GM12872 (cell line): ENCODE results near the gene IGFBPL1.

Source experiments
- TF ChIP-seq, protein P1 (sequence below): IDR thresholded peaks from 3 replicates; pipeline ENCODE4 v1.5.1; 2011; ENCODE audit warnings: low read depth, mild to moderate bottlenecking, low read length, moderate library complexity; ENCODE audit not compliant: insufficient read depth

The IGFBPL1 gene, protein sequence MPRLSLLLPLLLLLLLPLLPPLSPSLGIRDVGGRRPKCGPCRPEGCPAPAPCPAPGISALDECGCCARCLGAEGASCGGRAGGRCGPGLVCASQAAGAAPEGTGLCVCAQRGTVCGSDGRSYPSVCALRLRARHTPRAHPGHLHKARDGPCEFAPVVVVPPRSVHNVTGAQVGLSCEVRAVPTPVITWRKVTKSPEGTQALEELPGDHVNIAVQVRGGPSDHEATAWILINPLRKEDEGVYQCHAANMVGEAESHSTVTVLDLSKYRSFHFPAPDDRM

DNA sequence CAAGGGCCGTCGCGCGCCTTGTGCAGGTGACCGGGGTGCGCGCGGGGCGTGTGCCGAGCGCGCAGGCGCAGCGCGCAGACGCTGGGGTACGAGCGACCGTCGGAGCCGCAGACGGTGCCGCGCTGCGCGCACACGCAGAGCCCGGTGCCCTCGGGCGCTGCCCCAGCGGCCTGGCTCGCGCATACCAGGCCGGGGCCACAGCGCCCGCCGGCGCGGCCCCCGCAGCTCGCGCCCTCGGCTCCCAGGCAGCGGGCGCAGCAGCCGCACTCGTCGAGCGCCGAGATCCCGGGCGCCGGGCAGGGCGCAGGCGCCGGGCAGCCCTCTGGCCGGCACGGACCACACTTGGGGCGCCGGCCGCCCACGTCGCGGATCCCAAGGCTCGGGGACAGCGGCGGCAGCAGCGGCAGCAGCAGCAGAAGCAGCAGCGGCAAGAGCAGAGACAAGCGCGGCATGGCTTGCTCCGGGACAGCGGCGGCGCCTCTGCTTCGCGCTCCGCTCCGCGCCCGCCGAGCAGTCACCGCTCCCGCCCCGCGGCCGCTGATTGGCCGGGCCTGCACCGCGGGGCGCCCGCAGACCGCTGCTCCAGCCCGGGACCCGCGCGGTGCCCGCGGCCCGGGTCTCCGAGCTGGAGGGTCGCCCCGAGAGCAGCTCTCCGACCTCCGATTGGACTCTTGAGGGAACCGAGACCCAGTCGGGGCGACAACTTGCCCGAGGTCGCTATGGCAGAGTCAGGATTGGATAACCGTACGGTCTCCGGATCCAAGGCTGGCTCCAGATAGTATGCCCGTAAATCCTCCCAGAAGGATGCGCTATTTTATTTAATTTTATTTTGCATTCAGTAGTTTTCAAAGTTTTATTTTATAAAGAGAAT is at the start of gene IGFBPL1:
Gene IGFBPL1 (minus strand): TSS at position 482 of the 871 bp plus-strand sequence. CDS start 30 bp downstream, at position 452.
- TF ChIP-seq, protein P1, sequence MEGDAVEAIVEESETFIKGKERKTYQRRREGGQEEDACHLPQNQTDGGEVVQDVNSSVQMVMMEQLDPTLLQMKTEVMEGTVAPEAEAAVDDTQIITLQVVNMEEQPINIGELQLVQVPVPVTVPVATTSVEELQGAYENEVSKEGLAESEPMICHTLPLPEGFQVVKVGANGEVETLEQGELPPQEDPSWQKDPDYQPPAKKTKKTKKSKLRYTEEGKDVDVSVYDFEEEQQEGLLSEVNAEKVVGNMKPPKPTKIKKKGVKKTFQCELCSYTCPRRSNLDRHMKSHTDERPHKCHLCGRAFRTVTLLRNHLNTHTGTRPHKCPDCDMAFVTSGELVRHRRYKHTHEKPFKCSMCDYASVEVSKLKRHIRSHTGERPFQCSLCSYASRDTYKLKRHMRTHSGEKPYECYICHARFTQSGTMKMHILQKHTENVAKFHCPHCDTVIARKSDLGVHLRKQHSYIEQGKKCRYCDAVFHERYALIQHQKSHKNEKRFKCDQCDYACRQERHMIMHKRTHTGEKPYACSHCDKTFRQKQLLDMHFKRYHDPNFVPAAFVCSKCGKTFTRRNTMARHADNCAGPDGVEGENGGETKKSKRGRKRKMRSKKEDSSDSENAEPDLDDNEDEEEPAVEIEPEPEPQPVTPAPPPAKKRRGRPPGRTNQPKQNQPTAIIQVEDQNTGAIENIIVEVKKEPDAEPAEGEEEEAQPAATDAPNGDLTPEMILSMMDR: no peak

GRCh38 chr9:38467404-38467803 is 43.1 kb upstream of the IGFBPL1 start:
- TF ChIP-seq, protein P1: no peak

GRCh38 chr9:38453835-38454234 is 29.6 kb upstream of the IGFBPL1 start:
- TF ChIP-seq, protein P1: no peak

GRCh38 chr9:38451162-38451561 is 26.9 kb upstream of the IGFBPL1 start:
- TF ChIP-seq, protein P1: no peak

GRCh38 chr9:38447703-38448102 is 23.4 kb upstream of the IGFBPL1 start:
- TF ChIP-seq, protein P1: no peak

DNA sequence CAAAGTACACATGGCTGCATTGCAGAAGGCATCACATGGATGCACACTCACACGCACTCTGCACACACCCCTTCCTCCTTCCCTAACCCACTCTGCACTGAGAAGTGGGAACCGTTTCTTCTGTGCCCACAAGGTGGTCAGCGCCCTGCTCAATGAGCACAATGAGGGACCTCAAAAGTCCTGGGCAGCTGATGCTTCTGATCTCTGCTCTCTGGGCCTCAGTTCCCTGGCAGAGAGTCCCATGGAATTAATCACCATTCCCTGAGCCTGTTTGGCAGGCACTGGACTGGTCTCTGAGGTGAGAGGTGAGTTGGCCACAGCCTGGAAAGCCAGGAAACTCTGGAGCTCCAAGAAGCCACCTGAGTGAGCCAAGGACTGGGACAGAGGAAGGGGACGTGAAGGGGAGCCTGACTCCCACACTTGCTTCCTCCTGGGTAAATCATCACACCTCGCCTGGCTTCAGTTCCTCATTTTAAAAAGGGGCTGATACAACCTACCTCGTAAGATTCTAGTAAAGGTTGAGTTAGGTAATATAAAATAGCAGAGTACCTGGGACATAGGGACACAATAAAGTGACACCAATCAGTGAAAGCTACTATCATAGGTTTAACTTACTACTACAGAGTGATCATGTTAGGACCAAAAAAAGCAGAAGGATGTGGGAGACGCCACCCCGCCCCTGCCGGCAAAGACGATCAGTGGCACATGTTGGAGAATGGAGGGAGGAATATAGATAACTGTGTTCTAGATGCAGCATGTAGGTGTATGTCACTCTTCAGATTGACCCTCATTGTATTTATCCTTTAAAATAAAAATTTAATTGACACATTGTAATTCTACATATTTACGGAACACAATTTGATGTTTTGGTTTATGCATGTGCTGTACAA is 21.1 kb upstream of the IGFBPL1 start:
- TF ChIP-seq, protein P1: peak; percentile 41
